Fibroblast of lung (primary cell): ENCODE results near the gene FBLN2.

Source experiments
- EZH2 ChIP-seq: IDR thresholded peaks from 2 replicates; pipeline ENCODE4 v1.5.1; 2012; ENCODE audit warnings: low read length, control low read depth, mild to moderate bottlenecking; ENCODE audit errors: missing control alignments
- TF ChIP-seq, protein P1 (sequence below), 2 donors: IDR thresholded peaks in 1 of 2; conservative IDR thresholded peaks in 1 of 2; 1 replicate in 1 of 2; 2 replicates in 1 of 2; pipeline ENCODE4 v1.5.1; 2011 to 2012; ENCODE audit warnings: low read length in 2 of 2, control low read depth in 1 of 2, inconsistent platforms in 1 of 2, low read depth in 1 of 2, mild to moderate bottlenecking in 1 of 2

DNA sequence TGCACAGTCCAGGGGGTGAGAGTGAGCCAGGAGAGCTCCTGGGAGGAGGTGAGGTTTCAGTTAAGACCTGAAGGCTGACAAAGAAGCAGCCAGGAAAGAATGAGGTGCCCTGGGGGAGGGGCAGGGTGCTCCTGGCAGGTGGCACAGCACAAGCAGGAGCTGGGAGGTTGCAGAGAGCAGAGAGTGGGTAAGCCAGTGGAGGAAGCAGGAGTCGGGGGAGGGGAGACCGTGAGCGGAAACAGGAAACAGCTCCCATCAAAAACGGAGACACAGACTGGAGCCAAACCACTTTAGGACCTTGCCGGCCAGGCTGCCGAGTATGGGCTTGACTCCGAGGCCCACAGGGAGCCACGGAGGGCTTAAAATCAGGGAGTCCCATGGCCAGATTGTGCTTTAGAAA is 12.1 kb upstream of the FBLN2 start:
- TF ChIP-seq, protein P1, sequence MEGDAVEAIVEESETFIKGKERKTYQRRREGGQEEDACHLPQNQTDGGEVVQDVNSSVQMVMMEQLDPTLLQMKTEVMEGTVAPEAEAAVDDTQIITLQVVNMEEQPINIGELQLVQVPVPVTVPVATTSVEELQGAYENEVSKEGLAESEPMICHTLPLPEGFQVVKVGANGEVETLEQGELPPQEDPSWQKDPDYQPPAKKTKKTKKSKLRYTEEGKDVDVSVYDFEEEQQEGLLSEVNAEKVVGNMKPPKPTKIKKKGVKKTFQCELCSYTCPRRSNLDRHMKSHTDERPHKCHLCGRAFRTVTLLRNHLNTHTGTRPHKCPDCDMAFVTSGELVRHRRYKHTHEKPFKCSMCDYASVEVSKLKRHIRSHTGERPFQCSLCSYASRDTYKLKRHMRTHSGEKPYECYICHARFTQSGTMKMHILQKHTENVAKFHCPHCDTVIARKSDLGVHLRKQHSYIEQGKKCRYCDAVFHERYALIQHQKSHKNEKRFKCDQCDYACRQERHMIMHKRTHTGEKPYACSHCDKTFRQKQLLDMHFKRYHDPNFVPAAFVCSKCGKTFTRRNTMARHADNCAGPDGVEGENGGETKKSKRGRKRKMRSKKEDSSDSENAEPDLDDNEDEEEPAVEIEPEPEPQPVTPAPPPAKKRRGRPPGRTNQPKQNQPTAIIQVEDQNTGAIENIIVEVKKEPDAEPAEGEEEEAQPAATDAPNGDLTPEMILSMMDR (conservative IDR thresholded peaks at IDR 0.05 in 1 of 2, IDR thresholded peaks at IDR 0.05 in 1 of 2; ENCODE audit: low read depth in 1 of 2, low read length in 2 of 2): no peak
- TF ChIP-seq EZH2: no peak
